Motor neuron (in vitro differentiated cells): ENCODE results near the gene SLC18B1. TPM values are rescaled to one million over a fixed set of nuclear protein-coding genes. Genes with fewer than 3 reads are reported as not detected.

Experiments
- ATAC-seq, 8 experiments: fragments of 200-7000 bp; cut with Tn5 transposase; replicated peaks in 6 of 8; 2 replicates each; pipeline ENCODE4 v1.8.0; 2021; ENCODE audit warnings: mild to moderate bottlenecking in 8 of 8, moderate library complexity in 8 of 8
- H3K27ac ChIP-seq, 2 donors: fragments of 250-450 bp; sonication (Bioruptor Pico); 2 replicates each; pipeline ENCODE4 v1.9.0; 2021; ENCODE audit warnings: antibody characterized with exemption in 2 of 2, mild to moderate bottlenecking in 2 of 2, moderate library complexity in 1 of 2
- H3K4me1 ChIP-seq, 2 donors: fragments of 250-450 bp; sonication (Bioruptor Pico); replicated peaks in 1 of 2; 2 replicates each; pipeline ENCODE4 v1.6.1; 2021; ENCODE audit warnings: antibody characterized with exemption in 2 of 2, mild to moderate bottlenecking in 2 of 2, moderate library complexity in 1 of 2
- H3K4me3 ChIP-seq, 5 donors: fragments of 250-450 bp; sonication (Bioruptor Pico); 2 replicates each; pipeline ENCODE4 v1.9.0; 2021; ENCODE audit warnings: antibody characterized with exemption in 5 of 5, mild to moderate bottlenecking in 5 of 5, moderate library complexity in 4 of 5
- WGBS, 10 experiments: fragments of 450-650 bp; shearing (Covaris generic); methylation state at CpG; one replicate each; pipeline ENCODE4 v1.0.0; 2022; 5-methylcytosine and 5-hydroxymethylcytosine counted together
- in situ Hi-C, 9 experiments: fragments of 400-800 bp; cut with MboI; loops; one replicate each; pipeline ENCODE4 v1.15.0; 2021; ENCODE audit warnings: low sequenced_read_pairs in 9 of 9, low pct_unique_long_range_greater_than_20kb in 2 of 9; ENCODE audit not compliant: unreplicated experiment in 9 of 9
- total RNA-seq, 8 experiments: library from RNA; unstranded; fragments of 300-600 nt; gene quantifications; 2 replicates each; pipeline versions ENCODE4 v1.2.3 to v1.2.4, GENCODE V29; 2022

SLC18B1 gene
- total RNA-seq, 8 experiments from 2014 or later, result 6.7 to 22.0 (median 10.7) TPM

DNA sequence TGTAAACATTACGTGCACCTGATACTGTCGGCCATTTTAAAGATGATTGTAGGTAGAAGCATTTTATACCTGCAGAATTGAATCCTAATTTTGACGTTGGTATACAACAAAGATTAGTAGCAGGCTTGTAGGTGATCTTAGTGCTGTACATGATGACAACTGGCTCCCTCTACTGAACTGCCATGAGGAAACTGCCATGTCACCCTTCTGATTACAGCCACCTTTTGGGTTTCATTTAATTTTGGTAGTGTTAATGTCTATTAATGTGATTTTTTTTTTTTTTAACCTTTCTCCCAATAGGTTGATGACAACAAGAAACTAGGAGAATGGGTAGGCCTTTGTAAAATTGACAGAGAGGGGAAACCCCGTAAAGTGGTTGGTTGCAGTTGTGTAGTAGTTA, 18.2 kb upstream of the SLC18B1 start:
- Histone ChIP-seq H3K27ac (no peak overlapping the region), H3K4me1 (peaks cover 24 to 27% of the 10 kb centered on the region in 2 donors), H3K4me3 (no peak overlapping the region)
- in situ Hi-C loops, result loop anchor here in 3 of 9 experiments (25.0 kb wide), 3 partner anchors 279 to 1096 kb away; partner anchors contain the start of genes STX7 (in 2 of the 3) and TAAR9 (in 1 of the 3)
- 38 to 100% (median 71%) methylated on average over 1 to 4 of the region's 4 CpGs; no CpG with 5 or more reads in 1 of the 10 experiments for WGBS, 10 experiments
- ATAC-seq, result no peak

- Histone ChIP-seq H3K4me3 (peak overlapping the region; percentile 73 to 91 (median 83)), H3K4me1 (peaks cover 24 to 27% of the 10 kb centered on the region in 2 donors), H3K27ac (peak overlapping the region; percentile 19 to 63)
- in situ Hi-C loops, result loop anchor here in 3 of 9 experiments (25.0 kb wide), 3 partner anchors 278 to 1097 kb away; partner anchors contain the start of genes STX7 (in 2 of the 3) and TAAR9 (in 1 of the 3)
- 0 to 1% (median 0%) methylated on average over 1 to 13 of the region's 27 CpGs; no CpG with 5 or more reads in 2 of the 10 experiments for WGBS, 10 experiments
- ATAC-seq, result peak; percentile 0 to 18 (median 7)
These were observed 16.5 kb upstream of the SLC18B1 start for GRCh38 chr6:132814716-132815570.

- ATAC-seq, result peak in 3 of 8 experiments; percentile 6 to 10 (median 6)
- H3K4me1 ChIP-seq, result peaks cover 24 to 27% of the 10 kb centered on the region in 2 donors
- H3K27ac ChIP-seq, result peak overlapping the region; percentile 63 to 91
- WGBS, 10 experiments, result 0 to 17% (median 3%) methylated on average over 4 to 21 of the region's 27 CpGs
- in situ Hi-C loops, result loop anchor here in 3 of 9 experiments (25.0 kb wide), 3 partner anchors 276 to 1099 kb away; partner anchors contain the start of genes STX7 (in 2 of the 3) and TAAR9 (in 1 of the 3)
- peak overlapping the region; percentile 73 to 91 (median 83) for H3K4me3 ChIP-seq
These were observed 14.9 kb upstream of the SLC18B1 start for GRCh38 chr6:132813173-132813856.

- H3K4me1 ChIP-seq, result peaks cover 24 to 27% of the 10 kb centered on the region in 2 donors
- H3K27ac ChIP-seq, result peak overlapping the region in 1 of 2 donors; percentile 91
- H3K4me3 ChIP-seq, result peak overlapping the region; percentile 73 to 91 (median 83)
- ATAC-seq, result no peak
- WGBS, 10 experiments, result 0 to 33% (median 10%) methylated on average over 1 to 5 of the region's 5 CpGs
- in situ Hi-C loops, result loop anchor here in 3 of 9 experiments (25.0 kb wide), 3 partner anchors 275 to 1100 kb away; partner anchors contain the start of genes STX7 (in 2 of the 3) and TAAR9 (in 1 of the 3)
These were observed 14.3 kb upstream of the SLC18B1 start for GRCh38 chr6:132812756-132813172.

DNA sequence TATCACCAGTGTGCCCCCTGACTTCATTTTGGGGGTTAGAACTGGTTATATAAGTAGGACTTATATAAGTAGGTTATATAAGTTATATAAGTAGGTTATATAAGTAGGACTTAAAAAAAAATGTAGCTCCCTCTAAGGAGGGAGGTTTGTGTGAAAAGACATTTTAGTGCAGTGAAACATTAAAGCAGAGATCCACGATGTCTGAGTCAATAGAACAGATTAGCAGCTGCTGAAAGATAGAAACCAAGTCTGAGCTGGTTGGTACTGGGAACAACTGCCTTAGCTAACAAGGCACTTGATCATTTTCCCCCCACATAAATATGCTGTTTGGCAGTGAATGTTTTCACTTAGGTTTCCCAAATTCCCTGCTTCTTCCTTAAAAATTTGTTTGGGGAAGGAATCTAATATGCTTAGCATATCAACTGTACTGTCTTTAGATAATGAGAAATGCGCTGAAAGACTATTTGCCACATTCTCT, 13.9 kb upstream of the SLC18B1 start:
- no peak for ATAC-seq
- peak overlapping the region in 1 of 5 donors; percentile 91 for H3K4me3 ChIP-seq
- peaks cover 24 to 27% of the 10 kb centered on the region in 2 donors for H3K4me1 ChIP-seq
- WGBS, 10 experiments, result 0 to 100% (median 26%) methylated on average over 1 to 2 of the region's 2 CpGs; no CpG with 5 or more reads in 1 of the 10 experiments
- in situ Hi-C loops, result loop anchor here in 3 of 9 experiments (25.0 kb wide), 3 partner anchors 275 to 1100 kb away; partner anchors contain the start of genes STX7 (in 2 of the 3) and TAAR9 (in 1 of the 3)
- peak overlapping the region in 1 of 2 donors; percentile 91 for H3K27ac ChIP-seq

DNA sequence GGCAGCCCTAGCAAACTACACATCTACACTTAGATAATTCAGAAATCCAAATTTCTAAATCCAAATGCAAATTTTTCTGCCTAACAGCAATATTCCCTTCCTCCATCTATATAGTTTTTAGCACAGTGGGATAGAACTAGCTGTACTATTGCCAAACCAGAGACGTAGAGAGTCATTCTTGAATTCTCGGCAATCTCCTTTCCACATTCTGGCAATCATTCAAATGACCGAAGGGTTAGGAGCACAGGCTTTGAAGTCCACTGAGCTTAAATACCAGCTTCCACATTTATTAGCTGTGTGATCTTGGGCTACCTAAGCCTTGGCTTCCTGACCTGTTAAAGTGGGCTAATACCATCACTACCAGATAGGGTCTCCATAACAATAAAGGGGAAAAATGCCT, 12.8 kb upstream of the SLC18B1 start:
- WGBS, 10 experiments, result 40 to 100% (median 88%) methylated on average over 1 to 3 of the region's 3 CpGs; no CpG with 5 or more reads in 4 of the 10 experiments
- in situ Hi-C loops, result loop anchor here in 3 of 9 experiments (25.0 kb wide), 3 partner anchors 274 to 1101 kb away; partner anchors contain the start of genes STX7 (in 2 of the 3) and TAAR9 (in 1 of the 3)
- Histone ChIP-seq H3K27ac (no peak overlapping the region), H3K4me1 (peaks cover 23 to 25% of the 10 kb centered on the region in 2 donors), H3K4me3 (no peak overlapping the region)
- ATAC-seq, result no peak

DNA sequence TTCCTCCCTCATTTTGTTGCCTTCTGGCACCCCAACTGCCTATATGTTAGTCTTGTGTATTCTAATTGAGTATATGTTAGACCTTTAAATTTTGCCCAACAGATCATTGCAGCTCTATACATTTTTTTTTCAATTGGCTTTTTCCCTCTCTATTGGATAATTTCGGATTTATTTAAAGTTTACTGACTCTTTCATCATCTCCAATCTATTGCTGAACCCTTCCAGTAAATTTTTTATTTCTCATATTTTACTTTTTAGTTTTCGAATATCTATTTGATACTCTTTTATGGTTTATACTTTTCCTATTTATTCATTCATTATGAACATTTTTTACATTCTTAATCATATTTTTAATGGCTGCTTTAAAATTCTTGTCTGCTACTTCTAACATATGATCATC, 7.1 kb upstream of the SLC18B1 start:
- Histone ChIP-seq H3K27ac (no peak overlapping the region), H3K4me1 (no peaks in the 10 kb centered on the region), H3K4me3 (no peak overlapping the region)
- ATAC-seq, result no peak
- WGBS, 10 experiments, result 14 to 100% (median 47%) methylated on average over 1 to 2 of the region's 2 CpGs
- in situ Hi-C loops, result loop anchor here in 3 of 9 experiments (25.0 kb wide), 3 partner anchors 268 to 1107 kb away; partner anchors contain the start of genes STX7 (in 2 of the 3) and TAAR9 (in 1 of the 3)

- ATAC-seq, result no peak
- WGBS, 10 experiments, result 79 to 100% (median 100%) methylated on average over 1 of the region's 1 CpG; no CpG with 5 or more reads in 2 of the 10 experiments
- no peak overlapping the region for H3K27ac ChIP-seq
- H3K4me1 ChIP-seq, result no peaks in the 10 kb centered on the region
- in situ Hi-C loops, result loop anchor here in 3 of 9 experiments (25.0 kb wide), 3 partner anchors 267 to 1108 kb away; partner anchors contain the start of genes STX7 (in 2 of the 3) and TAAR9 (in 1 of the 3)
- H3K4me3 ChIP-seq, result no peak overlapping the region
These were observed 5.8 kb upstream of the SLC18B1 start for GRCh38 chr6:132804251-132804650.

DNA sequence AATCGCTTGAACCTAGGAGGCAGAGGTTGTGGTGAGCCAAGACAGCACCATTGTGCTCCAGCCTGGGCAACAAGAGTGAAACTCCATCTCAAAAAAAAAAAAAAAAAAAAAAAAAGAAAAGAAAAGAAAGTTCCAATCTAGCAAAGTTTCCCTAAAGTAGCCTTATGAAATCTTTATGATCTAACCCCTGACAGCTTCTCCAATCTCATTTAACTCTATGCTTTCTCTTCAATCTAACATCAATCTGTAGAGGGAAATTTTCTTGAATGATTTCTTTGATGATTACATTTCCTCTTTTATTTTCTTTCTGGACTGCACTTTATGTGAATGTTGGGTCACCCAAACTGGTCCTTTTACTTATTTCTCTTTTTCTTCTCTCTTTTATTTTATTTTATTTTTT, 2.2 kb upstream of the SLC18B1 start:
- Histone ChIP-seq H3K27ac (no peak overlapping the region), H3K4me3 (no peak overlapping the region), H3K4me1 (no peaks in the 10 kb centered on the region)
- 86 to 100% methylated on average over 1 of the region's 1 CpG; no CpG with 5 or more reads in 8 of the 10 experiments for WGBS, 10 experiments
- in situ Hi-C loops, result loop anchor here in 3 of 9 experiments (25.0 kb wide), 3 partner anchors 263 to 1112 kb away; partner anchors contain the start of genes STX7 (in 2 of the 3) and TAAR9 (in 1 of the 3)
- ATAC-seq, result no peak

GRCh38 chr6:132798869-132799538, 567 bp upstream of the SLC18B1 start:
- peak overlapping the region; percentile 50 to 77 (median 61) for H3K4me3 ChIP-seq
- H3K4me1 ChIP-seq, result no peaks in the 10 kb centered on the region
- peak overlapping the region; percentile 27 to 81 for H3K27ac ChIP-seq
- ATAC-seq, result peak; percentile 63 to 84 (median 74)
- 0 to 67% (median 22%) methylated on average over 3 to 13 of the region's 15 CpGs for WGBS, 10 experiments
- in situ Hi-C loops, result loop anchor here in 1 of 9 experiments (25.0 kb wide), 1 partner anchor 262 kb away; the partner anchor contains the start of gene TAAR9

DNA sequence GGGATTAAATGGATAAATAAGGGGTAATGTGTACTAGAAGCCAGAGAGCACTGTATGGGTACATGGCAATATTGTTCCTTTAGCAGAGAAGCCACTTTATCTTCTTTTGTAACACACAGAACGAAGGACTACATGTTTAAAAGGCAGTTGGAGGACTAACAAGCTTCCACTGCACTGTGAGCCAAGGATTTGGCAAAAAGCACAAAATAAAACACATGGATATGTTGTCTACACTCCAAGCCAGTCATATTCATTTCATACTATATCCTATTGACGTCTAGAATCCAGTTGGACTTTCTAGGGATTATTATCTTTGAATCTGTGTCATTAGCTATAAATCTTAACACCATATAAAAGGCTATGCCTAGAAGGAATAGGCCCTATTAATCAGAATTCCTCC, 3.0 kb downstream of the SLC18B1 start:
- Histone ChIP-seq H3K4me3 (no peak overlapping the region), H3K27ac (no peak overlapping the region), H3K4me1 (no peaks in the 10 kb centered on the region)
- 50 to 100% (median 81%) methylated on average over 1 to 2 of the region's 2 CpGs; no CpG with 5 or more reads in 1 of the 10 experiments for WGBS, 10 experiments
- in situ Hi-C loops, result loop anchor here in 1 of 9 experiments (25.0 kb wide), 1 partner anchor 258 kb away; the partner anchor contains the start of gene TAAR9
- ATAC-seq, result no peak
